GM21423 (cell line): ENCODE results near the gene MPHOSPH6.
"Not testable (repeated sequence)": the region's sequence is repeated elsewhere in the genome, so short reads cannot be mapped to it uniquely, and the experiment has no call there.

ENCODE experiments used
- ATAC-seq: cut with Tn5 transposase; IDR thresholded peaks from one replicate; pipeline ENCODE4 v1.9.1; 2021; ENCODE audit warnings: mild to moderate bottlenecking, moderate library complexity; ENCODE audit not compliant: unreplicated experiment

MPHOSPH6 gene

GRCh38 chr16:82124651-82125050 is 45.4 kb downstream of the MPHOSPH6 start:
- no peak for ATAC-seq

DNA sequence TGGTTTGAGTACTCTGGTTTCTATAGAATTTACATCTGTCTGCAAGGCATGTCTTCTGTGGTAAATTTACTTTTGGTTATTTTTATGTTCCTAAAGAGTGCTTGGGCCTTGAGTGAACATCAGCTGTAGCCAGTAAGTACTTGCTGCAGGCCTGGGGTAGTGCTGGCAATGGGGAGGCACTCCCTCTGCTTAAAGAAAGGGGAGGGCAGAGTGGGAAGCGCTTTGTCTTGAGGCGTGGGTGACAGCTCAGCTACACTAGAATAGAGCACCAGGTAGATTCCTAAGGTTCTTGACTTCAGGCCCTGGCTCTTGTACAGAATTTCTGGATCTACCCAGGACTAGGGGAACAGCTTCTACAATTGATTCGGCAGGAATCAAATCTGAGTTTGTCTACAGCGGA is 50.6 kb downstream of the MPHOSPH6 start:
- no peak for ATAC-seq

GRCh38 chr16:82118749-82119148 is 51.3 kb downstream of the MPHOSPH6 start:
- no peak for ATAC-seq

DNA sequence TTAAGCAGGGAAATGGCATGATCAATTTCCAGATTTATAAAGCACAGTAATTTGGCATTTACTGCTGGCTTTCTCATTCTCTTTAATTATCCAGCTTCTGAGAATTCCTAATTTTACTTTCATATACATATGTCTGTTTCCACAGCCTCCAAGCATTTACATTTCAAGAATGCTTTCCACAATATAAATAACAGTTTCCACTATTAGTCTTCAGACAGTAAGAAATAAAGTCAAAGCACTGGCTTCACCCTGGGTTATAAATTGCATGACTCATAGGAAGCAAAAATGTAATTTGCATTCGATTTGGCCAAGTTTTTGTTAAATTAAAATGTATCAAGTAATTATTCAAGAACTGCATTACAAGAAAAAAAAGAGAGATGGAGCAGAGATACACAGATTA is 53.5 kb downstream of the MPHOSPH6 start:
- no peak for ATAC-seq

GRCh38 chr16:82113741-82114140 is 56.3 kb downstream of the MPHOSPH6 start:
- ATAC-seq, result no peak

- no peak for ATAC-seq
These were observed 58.1 kb downstream of the MPHOSPH6 start for GRCh38 chr16:82111944-82112343.

- ATAC-seq, result not testable (repeated sequence)
These were observed 60.8 kb downstream of the MPHOSPH6 start for GRCh38 chr16:82109266-82109665.

DNA sequence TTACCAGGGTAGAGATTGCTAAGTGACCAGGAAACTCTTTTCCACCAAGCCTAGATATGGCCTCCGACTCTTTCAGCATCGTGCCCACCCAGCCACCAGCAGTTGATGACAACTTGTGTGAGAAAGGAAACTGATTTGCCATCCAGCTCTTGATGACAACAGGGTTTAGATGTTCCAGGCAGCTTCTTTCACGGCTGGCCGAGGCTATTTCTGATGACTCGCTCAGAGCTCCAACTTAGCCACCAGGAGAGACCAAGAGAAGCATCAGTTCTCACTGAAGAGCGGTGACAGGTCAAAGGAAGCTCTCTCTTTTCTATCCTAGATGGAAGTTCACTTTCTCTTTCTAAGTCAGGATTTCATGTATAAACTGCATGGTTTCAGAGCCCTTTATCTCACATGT is 61.2 kb downstream of the MPHOSPH6 start:
- ATAC-seq, result no peak

DNA sequence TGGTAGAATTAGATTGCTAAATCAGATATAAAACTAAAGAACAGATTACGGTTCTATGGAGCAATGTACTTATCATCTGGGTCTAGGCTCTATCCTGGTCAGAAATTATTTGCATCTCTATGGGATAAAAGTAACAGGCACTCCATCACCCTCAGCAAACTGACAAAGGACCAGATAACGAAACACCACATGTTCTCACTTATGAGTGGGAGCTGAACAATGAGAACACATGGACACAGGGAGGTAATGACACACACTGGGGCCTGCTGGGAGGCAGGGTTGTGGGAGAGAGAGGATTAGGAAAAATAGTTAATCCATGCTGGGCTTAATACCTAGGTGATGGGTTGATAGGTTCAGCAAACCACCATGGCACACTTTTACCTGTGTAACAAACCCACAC is 61.9 kb downstream of the MPHOSPH6 start:
- no peak for ATAC-seq

DNA sequence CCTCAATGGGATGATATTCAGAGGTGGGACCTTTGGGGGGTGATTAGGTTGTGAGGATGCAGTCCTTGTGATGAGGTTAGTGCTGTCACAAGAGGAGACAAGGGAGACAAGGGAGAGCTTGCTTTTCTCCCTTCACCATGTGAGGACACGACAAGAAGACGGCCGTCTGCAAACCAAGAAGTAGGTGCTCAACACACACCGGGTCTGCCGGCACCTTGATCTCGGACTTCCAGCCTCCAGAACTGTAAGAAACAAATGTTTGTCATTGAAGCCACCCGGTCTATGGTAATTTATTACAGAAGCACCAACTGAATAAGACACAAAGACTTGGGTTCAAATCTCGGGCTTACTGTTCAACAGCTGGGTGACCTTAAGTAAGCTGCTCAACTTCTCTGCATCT is 64.9 kb downstream of the MPHOSPH6 start:
- ATAC-seq, result no peak
